DND-41 (cell line): ENCODE results near the gene UBP1.

ENCODE experiments used
- CTCF ChIP-seq: IDR thresholded peaks from 2 replicates; pipeline ENCODE4 v1.5.1; 2012; ENCODE audit warnings: borderline replicate concordance, low read length, moderate library complexity, mild to moderate bottlenecking; ENCODE audit not compliant: poor library complexity, severe bottlenecking; ENCODE audit errors: extremely low read depth
- EZH2 ChIP-seq: IDR thresholded peaks from 3 replicates; pipeline ENCODE4 v1.6.1; 2012; ENCODE audit warnings: borderline replicate concordance, low read depth, mild to moderate bottlenecking, moderate library complexity, low read length, inconsistent platforms; ENCODE audit not compliant: severe bottlenecking

GRCh38 chr3:33441225-33441976 lies 1.2 kb upstream of the UBP1 start:
- TF ChIP-seq CTCF (no peak), EZH2 (no peak)
